Measurements from ENCODE around the gene PDXP.

PDXP gene

GRCh38 chr22:37636186-37636948 lies 22.2 kb upstream of the PDXP start:
- peaks cover 3 to 94% (median 92%) of the 10 kb centered on the region in 4 experiments for H3K4me1 ChIP-seq (ENCODE audit: control extremely low read depth in 1 of 4, control insufficient read depth in 4 of 4, insufficient read depth in 4 of 4, low read length in 3 of 4)
- H3K27ac ChIP-seq (ENCODE audit: insufficient read depth in 1 of 2, low read depth in 1 of 2, low read length in 2 of 2, poor library complexity in 1 of 2, severe bottlenecking in 2 of 2): peak overlapping the region in 1 of 2 experiments; percentile 37
- ChIA-PET POLR2A (interaction anchor here (0.7 to 1.7 kb wide), 3 partner anchors 9 to 122 kb away, joined by 3 to 4 read pairs (median 3); no protein-coding TSS in a partner anchor), CTCF (interaction anchor here (0.7 to 26.6 kb wide), 5 partner anchors 8 to 97 kb away, joined by 3 to 672 read pairs (median 4); partner anchors contain the start of genes GGA1, LGALS1, NOL12 and PDXP)
- 0% methylated on average over 2 of the region's 6 CpGs for WGBS (ENCODE audit: insufficient coverage)
- H3K4me3 ChIP-seq (ENCODE audit: control insufficient read depth in 1 of 7, extremely low read depth in 1 of 7, insufficient read depth in 4 of 7, low read depth in 2 of 7, low read length in 6 of 7): peak overlapping the region in 3 of 7 experiments; percentile 30 to 33 (median 30)
- DNase-seq: peak; percentile 42 to 94 (median 73)
- H3K36me3 ChIP-seq (ENCODE audit: control insufficient read depth in 4 of 4, insufficient read depth in 4 of 4, low read length in 3 of 4): peaks cover 0 to 17% (median 4%) of the 10 kb centered on the region in 4 experiments
- H3K9me3 ChIP-seq (ENCODE audit: control extremely low read depth in 1 of 5, control insufficient read depth in 4 of 5, insufficient read depth in 2 of 5, low read depth in 1 of 5, low read length in 4 of 5): no peaks in the 10 kb centered on the region
- no peaks in the 10 kb centered on the region for H3K27me3 ChIP-seq (replicated peaks in 2 of 5; ENCODE audit: control insufficient read depth in 4 of 5, insufficient read depth in 5 of 5, low read length in 4 of 5)

DNA sequence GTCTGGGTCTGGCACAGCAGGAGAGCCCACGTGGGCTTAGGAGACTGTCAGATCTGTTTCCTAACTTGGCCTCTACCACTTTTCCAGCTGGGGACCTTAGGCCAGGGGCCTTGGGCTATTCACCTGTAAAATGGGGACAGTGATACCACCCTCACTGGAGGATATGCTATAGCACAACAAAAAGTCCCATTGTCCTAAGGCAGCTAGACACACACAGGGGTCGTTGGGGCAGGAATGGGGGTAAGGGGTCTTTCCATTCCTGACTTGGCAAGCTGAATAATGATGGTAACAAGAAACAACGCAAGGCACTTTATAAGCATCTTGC lies 21.6 kb upstream of the PDXP start:
- H3K9me3 ChIP-seq (ENCODE audit: control extremely low read depth in 1 of 5, control insufficient read depth in 4 of 5, insufficient read depth in 2 of 5, low read depth in 1 of 5, low read length in 4 of 5): no peaks in the 10 kb centered on the region
- H3K36me3 ChIP-seq (ENCODE audit: control insufficient read depth in 4 of 4, insufficient read depth in 4 of 4, low read length in 3 of 4): peaks cover 0 to 17% (median 4%) of the 10 kb centered on the region in 4 experiments
- H3K4me1 ChIP-seq (ENCODE audit: control extremely low read depth in 1 of 4, control insufficient read depth in 4 of 4, insufficient read depth in 4 of 4, low read length in 3 of 4): peaks cover 3 to 91% (median 88%) of the 10 kb centered on the region in 4 experiments
- WGBS (ENCODE audit: insufficient coverage): 0% methylated on average over 1 of the region's 3 CpGs
- ChIA-PET CTCF (interaction anchor here (0.9 to 26.6 kb wide), 4 partner anchors 8 to 97 kb away, joined by 3 to 672 read pairs (median 313); partner anchors contain the start of genes GGA1, LGALS1, NOL12 and PDXP), POLR2A (interaction anchor here (0.7 to 1.7 kb wide), 3 partner anchors 10 to 121 kb away, joined by 3 to 4 read pairs (median 3); no protein-coding TSS in a partner anchor)
- H3K4me3 ChIP-seq (ENCODE audit: control insufficient read depth in 1 of 7, extremely low read depth in 1 of 7, insufficient read depth in 4 of 7, low read depth in 2 of 7, low read length in 6 of 7): peak overlapping the region in 1 of 7 experiments; percentile 20
- no peaks in the 10 kb centered on the region for H3K27me3 ChIP-seq (replicated peaks in 2 of 5; ENCODE audit: control insufficient read depth in 4 of 5, insufficient read depth in 5 of 5, low read length in 4 of 5)
- DNase-seq: no peak
- peak overlapping the region in 1 of 2 experiments; percentile 37 for H3K27ac ChIP-seq (ENCODE audit: insufficient read depth in 1 of 2, low read depth in 1 of 2, low read length in 2 of 2, poor library complexity in 1 of 2, severe bottlenecking in 2 of 2)

- Histone ChIP-seq H3K36me3 (ENCODE audit: control insufficient read depth in 4 of 4, insufficient read depth in 4 of 4, low read length in 3 of 4) (peaks cover 4 to 23% (median 12%) of the 10 kb centered on the region in 4 experiments), H3K27ac (ENCODE audit: insufficient read depth in 1 of 2, low read depth in 1 of 2, low read length in 2 of 2, poor library complexity in 1 of 2, severe bottlenecking in 2 of 2) (no peak overlapping the region), H3K4me1 (ENCODE audit: control extremely low read depth in 1 of 4, control insufficient read depth in 4 of 4, insufficient read depth in 4 of 4, low read length in 3 of 4) (peaks cover 3 to 86% (median 74%) of the 10 kb centered on the region in 4 experiments), H3K4me3 (ENCODE audit: control insufficient read depth in 1 of 7, extremely low read depth in 1 of 7, insufficient read depth in 4 of 7, low read depth in 2 of 7, low read length in 6 of 7) (peak overlapping the region in 6 of 7 experiments; percentile 20 to 84 (median 76)), H3K9me3 (ENCODE audit: control extremely low read depth in 1 of 5, control insufficient read depth in 4 of 5, insufficient read depth in 2 of 5, low read depth in 1 of 5, low read length in 4 of 5) (no peaks in the 10 kb centered on the region), H3K27me3 (replicated peaks in 2 of 5; ENCODE audit: control insufficient read depth in 4 of 5, insufficient read depth in 5 of 5, low read length in 4 of 5) (no peaks in the 10 kb centered on the region)
- DNase-seq: peak in 2 of 3 donors; percentile 27 to 29
- POLR2A ChIA-PET: no interaction called here
- WGBS (ENCODE audit: insufficient coverage): 48% methylated on average over 7 of the region's 11 CpGs
- CTCF ChIA-PET: interaction anchor here (22.4 to 26.6 kb wide), 2 partner anchors 19 to 28 kb away, joined by 622 to 672 read pairs; partner anchors contain the start of genes GGA1, LGALS1, NOL12 and PDXP
Measured at GRCh38 chr22:37638391-37639069, 20.0 kb upstream of the PDXP start.

DNA sequence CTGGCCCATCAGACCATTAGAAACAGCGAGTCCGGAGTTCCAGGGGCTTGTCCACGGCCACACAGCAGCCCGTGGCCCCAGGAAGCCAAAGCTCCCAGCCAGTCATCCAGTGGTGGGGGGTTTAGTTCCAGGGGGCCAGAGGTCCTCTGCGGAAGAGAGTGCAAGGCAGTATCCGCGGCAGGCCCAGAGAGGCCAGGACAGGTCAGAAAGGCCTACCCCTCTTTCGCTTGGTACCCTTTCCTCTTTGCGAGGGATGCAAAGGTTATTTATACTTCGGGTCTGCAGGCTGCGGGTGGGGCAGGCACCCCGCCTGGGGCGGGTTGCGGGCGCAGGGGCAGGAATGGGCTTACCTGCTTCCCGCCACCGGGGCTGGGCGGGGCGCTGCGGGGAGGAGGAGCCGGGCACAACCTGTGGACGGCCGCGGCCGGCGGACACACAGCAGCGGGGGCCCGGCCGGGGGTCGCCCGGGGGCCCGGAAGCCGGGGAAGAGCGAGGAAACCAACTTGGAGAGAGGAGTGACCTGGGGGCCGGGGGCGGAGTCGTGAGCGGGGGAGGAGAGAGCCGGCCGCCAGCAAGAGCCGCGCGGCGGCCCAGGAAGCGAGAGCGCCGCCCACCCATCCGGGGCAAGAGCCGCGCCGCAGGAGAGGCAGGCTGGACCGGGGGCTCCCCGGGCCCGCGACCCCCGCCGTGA lies 19.3 kb upstream of the PDXP start, which contains the start of gene SH3BP1:
Gene SH3BP1, plus strand, starts transcription at position 600 of the 691 bp plus-strand sequence. CDS start 119 bp downstream, outside the sequence.
- Histone ChIP-seq H3K27me3 (replicated peaks in 2 of 5; ENCODE audit: control insufficient read depth in 4 of 5, insufficient read depth in 5 of 5, low read length in 4 of 5) (no peaks in the 10 kb centered on the region), H3K36me3 (ENCODE audit: control insufficient read depth in 4 of 4, insufficient read depth in 4 of 4, low read length in 3 of 4) (peaks cover 5 to 28% (median 14%) of the 10 kb centered on the region in 4 experiments), H3K4me1 (ENCODE audit: control extremely low read depth in 1 of 4, control insufficient read depth in 4 of 4, insufficient read depth in 4 of 4, low read length in 3 of 4) (peaks cover 3 to 82% (median 67%) of the 10 kb centered on the region in 4 experiments), H3K4me3 (ENCODE audit: control insufficient read depth in 1 of 7, extremely low read depth in 1 of 7, insufficient read depth in 4 of 7, low read depth in 2 of 7, low read length in 6 of 7) (peak within 1 kb of the TSS; percentile 35 to 84 (median 71)), H3K27ac (ENCODE audit: insufficient read depth in 1 of 2, low read depth in 1 of 2, low read length in 2 of 2, poor library complexity in 1 of 2, severe bottlenecking in 2 of 2) (peak within 1 kb of the TSS in 1 of 2 experiments; percentile 19), H3K9me3 (ENCODE audit: control extremely low read depth in 1 of 5, control insufficient read depth in 4 of 5, insufficient read depth in 2 of 5, low read depth in 1 of 5, low read length in 4 of 5) (no peaks in the 10 kb centered on the region)
- DNase-seq: peak in 1 of 3 donors; percentile 25
- CTCF ChIA-PET: interaction anchor here (22.4 to 26.6 kb wide), 2 partner anchors 19 to 28 kb away, joined by 622 to 672 read pairs; partner anchors contain the start of genes GGA1, LGALS1, NOL12 and PDXP
- 6% methylated on average over 43 of the region's 57 CpGs for WGBS (ENCODE audit: insufficient coverage)
- POLR2A ChIA-PET: interaction anchor here (0.6 to 1.0 kb wide), 3 partner anchors 22 to 34 kb away, joined by 3 to 4 read pairs (median 3); no protein-coding TSS in a partner anchor

- ChIA-PET CTCF (interaction anchor here (22.4 to 26.6 kb wide), 2 partner anchors 20 to 27 kb away, joined by 622 to 672 read pairs; partner anchors contain the start of genes GGA1, LGALS1, NOL12 and PDXP), POLR2A (interaction anchor here (0.6 to 1.0 kb wide), 3 partner anchors 22 to 33 kb away, joined by 3 to 4 read pairs (median 3); no protein-coding TSS in a partner anchor)
- Histone ChIP-seq H3K4me3 (ENCODE audit: control insufficient read depth in 1 of 7, extremely low read depth in 1 of 7, insufficient read depth in 4 of 7, low read depth in 2 of 7, low read length in 6 of 7) (peak overlapping the region; percentile 35 to 84 (median 71)), H3K9me3 (ENCODE audit: control extremely low read depth in 1 of 5, control insufficient read depth in 4 of 5, insufficient read depth in 2 of 5, low read depth in 1 of 5, low read length in 4 of 5) (no peaks in the 10 kb centered on the region), H3K4me1 (ENCODE audit: control extremely low read depth in 1 of 4, control insufficient read depth in 4 of 4, insufficient read depth in 4 of 4, low read length in 3 of 4) (peaks cover 3 to 74% (median 60%) of the 10 kb centered on the region in 4 experiments), H3K36me3 (ENCODE audit: control insufficient read depth in 4 of 4, insufficient read depth in 4 of 4, low read length in 3 of 4) (peaks cover 5 to 36% (median 17%) of the 10 kb centered on the region in 4 experiments), H3K27ac (ENCODE audit: insufficient read depth in 1 of 2, low read depth in 1 of 2, low read length in 2 of 2, poor library complexity in 1 of 2, severe bottlenecking in 2 of 2) (peak overlapping the region in 1 of 2 experiments; percentile 19), H3K27me3 (replicated peaks in 2 of 5; ENCODE audit: control insufficient read depth in 4 of 5, insufficient read depth in 5 of 5, low read length in 4 of 5) (no peaks in the 10 kb centered on the region)
- DNase-seq: peak in 2 of 3 donors; percentile 32 to 34
- WGBS (ENCODE audit: insufficient coverage): 2% methylated on average over 16 of the region's 27 CpGs
Measured at GRCh38 chr22:37639771-37640590, 18.5 kb upstream of the PDXP start.

All from common myeloid progenitor, CD34-positive (primary cell).